Activated T-cell treated with anti-CD3 and anti-CD28 coated beads for 24 hours (primary cell): ENCODE results near the gene CEND1.

Source experiments
- DNase-seq: peaks from one replicate; pipeline ENCODE4 v3.0.0-alpha.2; 2020; ENCODE audit warnings: low read depth

CEND1 gene

DNA sequence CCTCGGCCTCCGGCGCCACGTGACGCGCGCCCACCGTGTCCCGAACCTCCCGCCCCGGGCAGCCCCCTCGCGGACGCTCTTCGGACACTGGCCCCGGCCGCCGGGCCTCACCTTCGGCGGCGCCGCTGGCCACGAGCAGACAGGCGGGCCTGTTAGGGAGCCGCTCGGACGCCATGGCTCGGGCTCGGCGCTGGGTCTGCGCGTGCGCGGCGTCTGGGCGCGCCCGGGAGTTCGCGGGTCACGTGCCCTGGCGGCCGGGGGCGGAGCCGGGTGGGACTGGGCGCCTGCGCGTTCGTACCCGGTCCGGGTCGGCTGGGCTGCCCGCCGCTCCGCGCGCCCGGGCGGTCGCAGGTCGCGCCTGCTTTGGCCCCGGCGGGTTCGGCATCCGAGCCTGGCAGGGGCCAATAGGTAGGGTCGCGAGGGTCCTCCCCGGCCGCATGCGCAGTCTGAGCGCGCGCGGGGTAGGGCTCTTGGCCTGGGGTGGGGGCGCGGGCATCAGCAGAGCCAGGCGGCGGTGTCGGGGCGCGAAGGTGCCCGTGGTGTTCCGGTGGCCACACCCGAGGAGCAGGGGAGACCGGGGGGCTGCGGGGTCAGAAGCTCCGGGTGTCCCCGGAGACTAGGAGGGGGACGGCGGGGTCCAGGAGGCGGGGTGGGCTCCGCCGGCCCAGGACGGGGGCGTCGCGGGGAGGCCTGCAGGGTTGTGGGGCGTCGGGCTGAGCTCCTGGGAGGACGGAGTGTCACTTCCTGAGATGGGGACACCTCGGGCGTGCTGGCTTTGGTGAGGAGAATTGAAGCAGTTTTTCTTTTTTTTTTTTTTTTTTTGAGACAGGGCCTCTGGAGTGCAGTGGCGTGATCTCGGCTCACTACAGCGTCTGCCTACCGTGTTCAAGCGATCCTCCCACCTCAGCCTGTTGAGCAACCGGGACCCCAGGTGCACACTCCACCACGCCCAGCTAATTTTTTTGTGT, 12.3 kb downstream of the CEND1 start, which contains the start of gene GATD1:
Gene GATD1 (minus strand): TSS at position 200 of the 968 bp plus-strand sequence. CDS start 25 bp downstream, at position 175.
- peak; percentile 93 for DNase-seq

DNA sequence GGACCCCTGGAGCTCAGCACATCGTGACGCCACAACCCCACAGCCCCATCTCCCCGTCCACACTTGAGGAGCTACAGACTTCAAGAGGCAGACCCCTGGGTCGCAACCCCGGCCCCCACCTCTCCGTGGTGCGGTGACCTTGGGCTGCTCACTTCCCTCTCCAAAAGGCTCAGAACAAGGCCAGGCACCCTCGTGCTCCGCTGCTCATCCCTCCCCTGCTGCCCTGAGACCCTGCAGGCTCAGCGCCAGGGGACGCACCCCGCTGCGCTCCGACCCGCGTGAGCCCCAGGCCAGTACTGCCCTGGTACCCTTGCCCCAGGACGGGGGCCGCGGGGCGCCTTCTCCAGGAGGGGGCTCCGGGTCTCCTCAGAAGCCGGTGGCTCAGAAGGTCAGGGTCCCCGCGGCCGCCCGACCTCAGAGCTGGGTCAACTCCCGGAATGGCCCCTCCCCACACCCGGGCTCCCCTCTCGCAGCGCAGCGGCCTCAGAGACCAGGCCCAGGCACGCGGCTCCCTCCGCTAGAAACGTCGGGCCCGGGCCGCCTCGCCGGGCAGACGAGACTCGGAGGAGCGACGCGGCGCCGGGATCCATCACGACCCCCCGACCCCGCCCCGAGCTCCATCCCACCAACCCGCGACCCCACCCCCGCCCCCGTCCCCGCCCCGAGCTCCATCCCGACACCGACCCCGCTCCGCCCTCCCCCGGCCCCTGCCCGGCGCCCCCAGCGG, 13.2 kb downstream of the CEND1 start:
- DNase-seq, result peak; percentile 13

DNA sequence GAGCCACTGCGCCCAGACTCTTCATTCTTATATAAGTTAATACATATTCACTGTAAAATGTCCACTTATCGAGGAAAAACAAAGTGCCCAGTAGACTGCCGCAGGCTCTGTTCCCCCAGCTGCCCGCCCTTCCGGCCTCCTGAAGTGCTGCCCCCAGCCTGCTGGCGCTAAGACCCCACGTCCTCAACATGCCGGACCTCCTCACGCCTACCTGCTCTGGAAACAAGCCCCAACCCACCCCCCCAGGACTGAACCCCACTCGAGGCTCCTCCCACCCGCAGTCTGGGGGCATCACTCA, 13.7 kb downstream of the CEND1 start:
- no peak for DNase-seq

DNA sequence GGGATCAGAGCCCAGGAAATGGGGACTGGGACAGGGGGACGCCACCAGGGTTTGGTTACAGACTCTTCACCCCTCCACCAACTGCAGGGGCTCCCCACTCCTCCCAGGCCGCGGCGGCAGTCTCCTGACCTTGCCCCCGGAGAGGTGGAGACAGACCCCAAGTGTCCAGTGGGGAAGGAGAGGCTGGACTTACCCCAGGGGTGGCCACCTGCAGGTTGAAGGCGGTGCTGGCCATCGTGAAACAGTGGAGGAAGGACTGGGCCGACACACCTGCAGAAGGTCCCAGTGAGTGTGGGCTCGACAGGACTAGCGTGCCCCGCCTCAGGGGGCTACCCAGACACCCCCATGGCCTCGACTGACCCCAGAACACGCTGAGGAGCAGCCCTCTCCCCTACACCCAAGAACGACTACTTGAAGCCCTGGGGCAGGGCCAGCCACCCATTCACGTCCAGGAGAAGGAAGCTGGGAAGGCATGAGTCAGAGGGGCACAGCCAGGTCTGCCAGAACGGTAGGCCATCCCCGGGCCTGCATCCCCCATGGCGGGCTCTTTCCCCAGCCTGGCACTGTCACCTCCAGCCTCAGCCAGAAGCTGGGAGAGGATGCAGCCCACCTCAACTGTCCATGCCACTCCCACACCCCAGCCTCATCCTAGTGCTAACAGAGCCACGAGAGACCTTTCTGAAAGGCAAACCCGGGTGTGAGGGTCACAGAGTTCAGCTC, 14.9 kb downstream of the CEND1 start:
- no peak for DNase-seq

DNA sequence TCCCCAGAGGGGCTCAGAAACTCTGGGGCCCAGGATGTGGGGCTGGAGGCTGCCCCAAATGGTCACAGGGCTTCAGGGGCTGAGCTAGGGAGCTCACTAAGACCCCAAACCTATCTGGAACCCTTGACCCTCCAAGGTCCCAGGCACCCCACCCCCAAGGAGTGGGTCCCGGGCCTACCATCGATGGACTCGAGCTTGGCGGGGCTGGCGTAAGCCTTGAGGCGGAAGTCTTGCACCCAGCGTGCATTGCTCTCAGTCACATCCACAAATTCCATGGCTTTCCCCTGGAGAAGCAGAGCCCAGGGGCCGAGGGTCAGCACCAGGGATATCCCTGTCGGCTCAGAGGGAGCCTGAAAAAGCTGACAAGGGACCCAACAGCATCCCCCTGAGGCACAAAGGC, 16.1 kb downstream of the CEND1 start:
- DNase-seq, result no peak

DNA sequence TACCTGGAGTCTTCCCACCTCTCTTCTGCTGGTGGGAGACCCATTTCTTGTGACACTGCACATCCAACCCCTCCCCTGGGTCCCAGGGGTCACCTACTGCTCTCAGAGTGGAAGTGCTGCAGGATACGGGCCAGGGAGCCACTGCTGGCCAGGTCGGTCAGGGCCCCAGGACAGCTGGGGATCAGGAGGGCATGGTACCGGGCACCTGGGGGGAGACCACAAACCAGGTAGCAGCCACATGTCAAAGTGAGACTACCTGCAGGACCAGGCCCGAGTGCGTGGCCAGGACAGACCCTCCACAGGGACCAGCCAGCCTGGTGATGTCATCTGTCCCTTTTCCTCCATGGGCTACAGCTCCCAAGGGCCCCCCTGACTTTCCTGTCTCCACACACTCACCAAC, 16.5 kb downstream of the CEND1 start:
- DNase-seq, result no peak

DNA sequence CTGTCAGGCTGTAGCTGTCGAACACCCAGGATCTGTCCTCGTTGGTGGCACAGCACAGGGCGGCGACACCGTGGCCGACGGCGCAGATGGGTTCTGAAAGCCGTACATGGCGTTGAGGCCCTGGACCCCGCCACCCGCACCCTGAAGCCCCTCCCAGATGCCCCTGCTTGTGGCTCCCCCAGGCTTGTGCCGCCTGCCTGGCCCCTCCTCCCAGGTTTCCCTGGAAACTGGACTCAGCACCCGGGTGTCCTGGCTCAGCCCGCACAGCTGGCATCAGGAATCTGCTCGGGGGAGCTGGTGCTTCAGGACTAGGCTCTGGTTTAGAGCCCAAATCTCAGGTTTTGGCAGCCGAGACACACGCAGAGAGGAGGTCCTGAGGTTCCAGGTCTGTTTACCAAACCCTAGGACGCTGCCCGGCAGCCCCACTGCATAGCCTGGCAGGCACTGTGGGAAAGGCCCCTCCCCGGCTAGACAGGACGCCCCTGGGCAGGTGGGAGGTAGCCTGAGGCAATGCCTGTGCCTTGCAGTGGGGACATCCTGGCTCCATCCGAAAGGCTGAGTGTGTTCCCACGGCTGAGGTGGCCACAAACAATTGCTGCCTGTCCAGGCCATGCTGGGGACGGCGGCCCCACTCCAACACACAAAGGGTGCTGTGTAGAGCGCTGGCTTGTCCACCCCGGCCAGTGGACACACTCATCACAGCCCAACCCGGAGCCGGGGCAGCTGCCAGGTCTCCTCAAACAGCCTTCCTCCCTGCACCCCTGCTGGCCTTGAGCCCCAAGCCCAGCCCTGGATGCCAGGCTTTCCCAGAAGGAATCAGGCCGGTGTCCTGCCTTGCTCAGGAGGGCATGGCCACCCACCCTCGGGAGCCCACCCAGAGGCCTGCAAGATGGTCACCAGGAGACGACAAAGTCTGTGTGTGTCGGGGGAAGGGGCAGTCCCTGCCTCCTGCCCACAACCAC, 17.2 kb downstream of the CEND1 start:
- DNase-seq, result no peak

DNA sequence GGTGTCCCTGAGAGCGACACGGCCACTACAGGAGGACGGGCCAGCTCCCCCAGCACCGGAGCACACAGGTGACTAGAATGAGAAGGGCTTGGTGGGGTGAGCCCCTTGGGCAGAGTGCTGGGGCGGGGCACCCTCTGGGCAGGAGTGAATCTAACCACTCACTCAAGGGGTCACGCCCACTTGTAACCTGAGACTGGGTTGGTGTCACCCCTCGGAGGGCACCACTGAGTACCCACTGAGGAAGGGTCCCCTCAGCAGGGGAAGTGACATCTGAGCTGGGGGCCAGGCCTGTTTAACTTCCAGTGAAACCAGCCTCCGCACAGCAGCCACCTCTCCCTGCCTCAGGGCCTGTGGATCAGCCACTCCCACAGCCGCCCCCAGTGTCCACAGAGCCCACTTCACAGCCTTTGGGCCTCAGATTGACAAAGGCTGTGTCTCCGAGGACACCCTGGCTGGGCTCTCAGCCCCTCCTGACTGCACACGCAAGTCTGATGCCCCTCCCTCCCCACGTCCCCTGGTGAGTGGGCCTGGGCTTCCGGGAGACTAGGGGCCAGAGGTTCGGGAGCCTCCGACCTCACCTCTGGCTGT, 18.2 kb downstream of the CEND1 start:
- DNase-seq, result no peak

DNA sequence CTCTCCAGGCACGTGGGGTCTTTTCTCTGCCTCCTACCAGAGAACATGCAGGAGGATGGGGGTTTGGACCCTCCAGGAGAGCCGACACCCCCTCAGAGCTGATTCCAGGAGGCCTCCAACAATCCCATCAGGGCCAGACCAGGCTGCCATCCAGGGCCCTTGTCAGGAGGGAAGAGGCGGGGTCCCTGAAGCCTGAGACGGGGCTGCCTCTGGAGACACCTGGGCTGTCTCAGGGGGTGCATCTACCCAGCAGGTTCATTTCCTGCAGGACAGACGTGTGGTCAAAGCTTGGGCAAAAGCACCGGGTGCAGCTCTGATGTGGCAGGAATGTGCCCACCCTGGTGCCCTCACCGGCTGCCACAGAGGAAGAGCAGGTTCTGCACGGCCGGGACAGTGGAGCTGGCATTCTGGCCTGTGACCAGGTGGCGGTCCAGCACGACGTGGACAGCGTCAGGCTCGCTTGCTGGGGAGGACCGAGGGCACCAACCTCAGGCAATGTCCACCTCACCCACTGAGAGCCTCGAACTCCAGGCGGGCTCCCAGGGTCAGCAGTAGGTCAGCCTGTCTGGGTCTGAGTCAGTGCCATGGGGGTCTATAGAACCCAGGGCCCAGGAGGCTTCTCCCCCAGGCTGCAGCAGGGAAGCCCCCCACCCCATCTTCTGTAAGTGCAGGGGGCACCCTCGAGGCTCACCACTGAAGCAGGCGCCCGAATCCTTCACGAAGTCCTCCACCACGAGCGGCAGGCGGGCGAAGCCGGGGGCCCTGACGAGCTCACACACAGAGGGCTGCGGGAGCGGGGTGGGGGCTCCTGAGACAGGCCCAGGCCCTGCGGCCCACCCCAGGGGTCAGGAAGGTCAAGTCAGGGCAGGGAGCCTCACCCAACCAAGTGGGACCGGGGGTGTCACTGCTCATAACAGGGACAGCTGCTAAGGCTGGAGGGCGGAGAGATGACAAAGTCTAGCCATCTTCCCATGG, 19.0 kb downstream of the CEND1 start:
- no peak for DNase-seq

DNA sequence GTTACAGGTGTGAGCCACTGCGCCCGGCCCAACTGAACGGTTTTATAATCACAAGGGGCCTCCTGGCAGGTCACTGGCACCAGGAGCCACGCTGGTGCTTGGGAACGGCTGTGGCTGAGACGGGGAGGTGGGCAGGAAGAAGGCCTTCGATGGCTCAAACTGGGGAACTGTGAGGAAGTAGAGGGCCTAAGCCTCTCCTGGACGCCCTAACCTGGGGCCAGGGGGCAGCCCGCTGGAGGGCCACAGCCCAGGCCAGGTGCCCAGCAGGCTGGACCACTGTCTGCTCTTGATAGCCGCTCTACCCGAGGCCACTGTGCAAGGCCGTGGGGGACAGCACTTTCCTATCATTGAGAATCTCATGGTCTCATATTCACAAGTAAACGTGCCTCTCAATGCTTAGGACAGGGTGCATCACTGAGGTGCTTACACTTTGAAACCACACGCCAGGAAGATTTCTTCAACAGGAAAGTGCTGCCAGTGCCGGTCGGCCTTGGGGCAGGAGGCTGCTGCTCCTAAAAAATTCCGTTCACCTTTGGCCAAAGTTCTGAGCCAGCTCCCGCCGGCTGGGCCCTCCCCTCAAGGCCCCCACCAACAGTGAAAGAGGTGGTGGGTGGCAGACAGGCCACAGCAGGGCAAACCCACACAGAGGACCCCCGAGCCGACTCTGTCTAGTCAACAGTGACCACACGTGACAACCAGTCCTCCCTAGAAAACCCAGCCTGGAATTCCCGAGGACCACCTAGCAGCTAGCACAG, 19.8 kb downstream of the CEND1 start:
- DNase-seq, result no peak

DNA sequence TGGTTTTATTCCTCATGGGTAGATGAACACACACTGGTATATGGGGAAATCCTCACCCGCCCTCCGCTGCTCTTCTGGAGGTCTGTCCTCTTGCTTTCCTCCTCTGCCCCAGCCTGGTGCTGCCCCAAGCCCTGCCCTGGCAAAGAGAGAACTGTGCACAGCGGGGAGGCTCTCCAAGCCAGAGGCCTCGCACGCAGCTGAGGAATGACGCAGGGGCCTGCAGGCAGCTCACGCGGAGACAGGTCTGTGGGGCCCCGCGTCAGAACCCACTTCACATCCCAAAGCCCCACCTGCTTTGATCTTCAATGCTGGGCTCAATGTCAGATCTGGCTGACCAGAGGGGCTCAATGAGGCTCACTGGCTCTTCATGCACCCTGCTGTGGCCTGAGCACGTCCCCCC, 22.7 kb downstream of the CEND1 start:
- no peak for DNase-seq

DNA sequence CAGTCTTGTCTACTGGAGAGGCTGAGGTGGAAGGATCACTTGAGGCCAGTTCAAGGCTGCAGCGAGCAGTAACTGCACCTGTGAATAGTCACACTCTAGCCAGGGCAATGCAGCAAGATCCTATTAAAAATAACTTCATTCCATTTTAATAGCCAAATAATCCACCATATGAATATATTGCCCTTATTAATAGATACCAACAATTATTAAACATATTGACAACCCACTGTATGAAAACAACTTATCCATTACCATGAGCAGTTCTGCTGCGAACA, 23.0 kb downstream of the CEND1 start:
- no peak for DNase-seq

DNA sequence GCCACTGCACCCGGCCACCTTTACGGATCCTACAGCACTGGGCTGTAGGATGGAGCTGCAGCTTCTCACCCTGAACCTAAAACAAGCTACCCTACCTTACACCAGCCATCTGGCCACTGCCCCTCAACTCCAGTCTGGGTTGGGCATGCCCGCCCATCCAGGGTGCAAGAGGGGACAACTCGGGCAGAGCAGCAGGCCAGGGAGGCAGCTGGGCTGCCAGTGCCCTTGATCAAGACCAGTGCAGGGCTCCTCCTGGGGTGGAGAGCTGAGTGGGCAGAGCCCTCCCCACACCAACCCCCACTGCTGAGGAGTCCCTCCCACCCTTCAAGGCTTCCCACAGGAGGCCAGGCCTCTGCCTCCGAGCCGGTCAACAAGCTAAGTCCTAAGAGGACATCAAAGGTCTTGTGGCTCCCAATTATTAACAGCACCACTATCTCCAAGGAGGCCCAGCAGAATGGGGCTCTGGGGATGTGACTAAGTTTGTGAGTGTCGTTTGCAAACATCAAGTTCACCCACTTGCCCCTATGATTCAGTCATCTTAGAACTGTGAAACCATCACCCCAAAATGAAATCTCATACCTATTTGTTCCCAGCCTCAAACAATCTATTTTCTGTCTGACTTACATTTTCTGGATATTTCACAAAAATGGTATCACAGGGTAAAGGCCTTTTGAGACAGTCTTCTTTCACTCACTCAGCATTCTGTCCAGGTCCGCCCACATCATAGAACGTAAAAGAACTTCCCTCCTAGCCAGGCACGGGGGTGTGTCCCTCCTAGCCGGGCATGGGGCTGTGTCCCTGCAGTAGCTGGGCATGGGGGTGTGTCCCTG, 23.6 kb downstream of the CEND1 start:
- no peak for DNase-seq

DNA sequence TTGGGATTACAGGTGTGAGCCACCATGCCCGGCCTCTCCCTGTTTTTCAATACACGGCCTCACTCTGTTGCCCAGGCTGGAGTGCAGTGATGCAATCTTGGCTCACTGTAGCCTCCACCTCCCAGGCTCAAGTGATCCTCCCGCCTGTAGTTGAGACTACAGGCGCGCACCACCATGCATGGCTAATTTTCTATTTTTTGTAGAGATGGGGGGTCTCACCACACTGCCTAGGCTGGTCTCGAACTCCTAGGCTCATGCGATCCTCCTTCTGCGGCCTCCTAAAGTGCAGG, 24.1 kb downstream of the CEND1 start:
- no peak for DNase-seq

DNA sequence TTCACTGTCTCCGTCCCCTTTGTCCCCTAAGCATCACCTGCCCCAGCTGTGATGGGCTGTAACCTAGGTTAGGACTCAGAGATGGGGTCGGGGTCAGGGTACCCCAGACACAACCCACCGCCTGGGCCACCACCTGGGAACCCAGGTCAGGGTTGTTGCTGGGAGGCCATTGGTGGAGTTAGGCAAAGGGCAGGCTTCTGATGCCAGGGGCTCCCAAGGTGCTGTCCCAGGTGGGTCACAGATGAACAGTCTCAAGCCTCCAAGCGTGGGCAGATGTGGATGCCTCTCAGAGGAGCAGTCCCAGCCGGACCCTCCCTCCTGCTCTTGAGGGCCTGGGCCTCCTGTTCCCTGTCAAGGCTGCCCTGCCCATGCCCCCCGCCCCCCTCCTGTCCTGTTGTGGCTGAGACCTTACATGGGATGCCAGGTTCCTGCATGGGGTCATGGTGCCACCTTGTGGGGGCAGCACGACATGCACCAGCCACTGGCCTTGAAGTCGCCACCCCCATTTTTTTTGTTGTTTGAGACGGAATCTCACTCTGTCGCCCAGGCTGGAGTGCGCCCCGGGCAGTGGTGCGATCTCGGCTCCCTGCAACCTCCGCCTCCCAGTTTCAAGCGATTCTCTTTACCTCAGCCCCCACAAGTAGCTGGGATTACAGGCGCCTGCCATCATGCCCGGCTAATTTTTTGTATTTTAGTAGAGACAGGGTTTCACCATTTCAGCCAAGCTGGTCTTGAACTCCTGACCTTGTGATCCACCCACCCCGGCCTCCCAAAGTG, 24.7 kb downstream of the CEND1 start:
- DNase-seq, result peak; percentile 50

DNA sequence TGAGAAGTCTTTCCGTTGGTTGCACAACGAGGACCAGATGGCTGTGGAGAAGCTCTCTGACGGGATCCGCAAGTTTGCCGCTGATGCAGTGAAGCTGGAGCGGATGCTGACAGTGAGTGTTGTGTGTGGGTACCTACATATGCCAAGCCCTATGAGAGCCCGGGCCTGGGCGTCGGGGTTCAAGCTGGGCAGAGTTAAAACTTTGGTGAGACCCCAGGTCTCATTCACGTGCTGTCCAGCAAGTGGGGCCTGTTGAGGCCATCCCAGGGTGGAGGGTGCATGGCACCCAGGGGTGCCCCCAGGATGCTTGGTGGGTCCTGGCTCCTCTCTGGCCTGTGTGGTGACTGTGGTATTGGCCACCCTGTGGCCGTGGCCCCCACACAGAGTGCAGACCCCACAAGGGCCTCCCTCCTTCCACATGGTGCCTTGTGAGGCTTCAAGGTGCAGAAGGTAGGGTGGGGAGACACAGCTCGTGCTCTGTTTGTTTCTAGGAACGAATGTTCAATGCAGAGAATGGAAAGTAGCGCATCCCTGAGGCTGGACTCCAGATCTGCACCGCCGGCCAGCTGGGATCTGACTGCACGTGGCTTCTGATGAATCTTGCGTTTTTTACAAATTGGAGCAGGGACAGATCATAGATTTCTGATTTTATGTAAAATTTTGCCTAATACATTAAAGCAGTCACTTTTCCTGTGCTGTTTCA, 25.4 kb downstream of the CEND1 start:
- DNase-seq, result no peak
